Ishikawa (cell line): ENCODE data around the gene GLI3.

Experiments used
- CEBPB ChIP-seq: IDR thresholded peaks from 2 replicates; pipeline ENCODE4 v1.6.1; 2012
- EP300 ChIP-seq: IDR thresholded peaks from 2 replicates; pipeline ENCODE4 v1.6.1; 2012; ENCODE audit warnings: borderline replicate concordance
- FOXM1 ChIP-seq: IDR thresholded peaks from 2 replicates; pipeline ENCODE4 v1.6.1; 2012; ENCODE audit warnings: low read depth, borderline replicate concordance
- RAD21 ChIP-seq: IDR thresholded peaks from 2 replicates; pipeline ENCODE4 v1.6.1; 2012; ENCODE audit warnings: low read depth
- ZBTB7A ChIP-seq: IDR thresholded peaks from 2 replicates; pipeline ENCODE4 v1.6.1; 2012; ENCODE audit warnings: low read depth
- TF ChIP-seq, protein P1 (sequence below): IDR thresholded peaks from 2 replicates; pipeline ENCODE4 v1.6.1; 2012; ENCODE audit warnings: low read depth, mild to moderate bottlenecking

DNA sequence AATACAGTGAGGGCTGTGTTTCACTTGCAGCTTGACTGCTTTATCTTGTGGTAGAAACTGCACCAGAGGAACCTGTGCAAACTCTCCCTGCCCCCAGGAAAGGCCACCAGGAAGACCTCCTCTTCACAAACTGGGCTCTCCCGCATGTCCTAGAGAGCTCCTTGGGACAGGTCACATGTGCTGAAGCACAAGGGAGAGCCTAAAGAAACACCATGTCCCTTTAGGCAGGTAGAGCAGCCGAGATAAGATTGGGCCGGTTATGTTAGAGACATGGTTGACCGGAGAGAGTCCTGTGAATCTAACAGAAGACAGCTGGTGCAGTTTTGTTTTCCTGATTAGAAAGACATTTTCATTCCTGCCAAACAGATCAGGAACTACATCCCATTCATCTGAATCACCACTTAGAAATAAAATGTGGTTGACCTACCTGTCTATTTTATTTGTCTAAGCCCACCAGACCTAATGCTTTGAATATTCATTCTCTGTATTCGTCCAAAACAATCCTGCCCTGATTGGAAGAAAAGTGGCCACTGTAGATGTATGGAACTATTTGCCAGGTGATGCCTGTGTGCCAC lies 224.1 kb downstream of the GLI3 start:
- TF ChIP-seq CEBPB (no peak), ZBTB7A (no peak), RAD21 (no peak), FOXM1 (no peak), EP300 (no peak)
- TF ChIP-seq, protein P1, sequence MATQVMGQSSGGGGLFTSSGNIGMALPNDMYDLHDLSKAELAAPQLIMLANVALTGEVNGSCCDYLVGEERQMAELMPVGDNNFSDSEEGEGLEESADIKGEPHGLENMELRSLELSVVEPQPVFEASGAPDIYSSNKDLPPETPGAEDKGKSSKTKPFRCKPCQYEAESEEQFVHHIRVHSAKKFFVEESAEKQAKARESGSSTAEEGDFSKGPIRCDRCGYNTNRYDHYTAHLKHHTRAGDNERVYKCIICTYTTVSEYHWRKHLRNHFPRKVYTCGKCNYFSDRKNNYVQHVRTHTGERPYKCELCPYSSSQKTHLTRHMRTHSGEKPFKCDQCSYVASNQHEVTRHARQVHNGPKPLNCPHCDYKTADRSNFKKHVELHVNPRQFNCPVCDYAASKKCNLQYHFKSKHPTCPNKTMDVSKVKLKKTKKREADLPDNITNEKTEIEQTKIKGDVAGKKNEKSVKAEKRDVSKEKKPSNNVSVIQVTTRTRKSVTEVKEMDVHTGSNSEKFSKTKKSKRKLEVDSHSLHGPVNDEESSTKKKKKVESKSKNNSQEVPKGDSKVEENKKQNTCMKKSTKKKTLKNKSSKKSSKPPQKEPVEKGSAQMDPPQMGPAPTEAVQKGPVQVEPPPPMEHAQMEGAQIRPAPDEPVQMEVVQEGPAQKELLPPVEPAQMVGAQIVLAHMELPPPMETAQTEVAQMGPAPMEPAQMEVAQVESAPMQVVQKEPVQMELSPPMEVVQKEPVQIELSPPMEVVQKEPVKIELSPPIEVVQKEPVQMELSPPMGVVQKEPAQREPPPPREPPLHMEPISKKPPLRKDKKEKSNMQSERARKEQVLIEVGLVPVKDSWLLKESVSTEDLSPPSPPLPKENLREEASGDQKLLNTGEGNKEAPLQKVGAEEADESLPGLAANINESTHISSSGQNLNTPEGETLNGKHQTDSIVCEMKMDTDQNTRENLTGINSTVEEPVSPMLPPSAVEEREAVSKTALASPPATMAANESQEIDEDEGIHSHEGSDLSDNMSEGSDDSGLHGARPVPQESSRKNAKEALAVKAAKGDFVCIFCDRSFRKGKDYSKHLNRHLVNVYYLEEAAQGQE: no peak
